Hematopoietic multipotent progenitor cell treated with erythropoietin and hydrocortisone succinate and interleukin-3 and kit ligand, for 8 days (in vitro differentiated cells): ENCODE data around the gene KIF6.
"Not testable (repeated sequence)": the region's sequence is repeated elsewhere in the genome, so short reads cannot be mapped to it uniquely, and the experiment has no call there.

Experiments used
- DNase-seq: peaks from one replicate; pipeline ENCODE4 v3.0.0-alpha.2; 2015

The KIF6 gene

DNA sequence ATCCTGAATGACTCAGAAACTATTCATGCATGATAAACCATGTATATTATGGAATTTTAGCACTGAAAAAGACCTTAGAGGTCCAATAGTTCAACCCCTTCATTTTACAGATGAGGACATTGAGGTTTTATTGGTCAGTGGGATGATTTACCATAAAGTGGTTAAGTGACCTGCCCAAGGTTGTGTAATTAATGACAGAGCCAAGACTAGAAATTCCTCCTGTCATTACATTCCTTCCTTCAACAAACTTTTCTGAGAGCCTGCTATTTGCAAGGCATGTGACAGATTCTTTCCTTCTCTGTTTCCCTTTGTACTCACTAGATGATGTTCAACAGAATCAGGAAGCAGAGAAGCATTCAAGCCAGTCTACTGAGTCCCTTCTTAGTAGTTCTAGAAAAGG lies 232.0 kb downstream of the KIF6 start:
- DNase-seq, result no peak

DNA sequence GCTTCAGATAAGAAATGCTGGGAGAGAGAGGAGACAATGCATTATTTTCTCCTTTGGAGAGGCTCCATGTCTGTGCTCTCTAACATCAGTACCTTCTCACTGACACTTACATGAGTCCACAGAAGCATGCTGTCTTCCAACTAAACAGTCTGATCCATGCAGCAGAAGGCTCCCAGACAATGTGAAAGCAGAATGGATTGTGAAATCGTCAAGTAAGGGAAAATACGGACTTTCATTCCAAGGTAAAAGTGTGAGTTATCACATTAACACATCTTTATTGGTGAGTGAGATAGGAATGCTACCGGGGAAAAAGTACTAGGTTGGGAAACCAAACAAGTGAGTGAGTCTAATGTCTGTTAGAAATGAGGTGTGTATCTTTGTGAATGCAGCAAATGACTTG lies 235.1 kb downstream of the KIF6 start:
- no peak for DNase-seq

DNA sequence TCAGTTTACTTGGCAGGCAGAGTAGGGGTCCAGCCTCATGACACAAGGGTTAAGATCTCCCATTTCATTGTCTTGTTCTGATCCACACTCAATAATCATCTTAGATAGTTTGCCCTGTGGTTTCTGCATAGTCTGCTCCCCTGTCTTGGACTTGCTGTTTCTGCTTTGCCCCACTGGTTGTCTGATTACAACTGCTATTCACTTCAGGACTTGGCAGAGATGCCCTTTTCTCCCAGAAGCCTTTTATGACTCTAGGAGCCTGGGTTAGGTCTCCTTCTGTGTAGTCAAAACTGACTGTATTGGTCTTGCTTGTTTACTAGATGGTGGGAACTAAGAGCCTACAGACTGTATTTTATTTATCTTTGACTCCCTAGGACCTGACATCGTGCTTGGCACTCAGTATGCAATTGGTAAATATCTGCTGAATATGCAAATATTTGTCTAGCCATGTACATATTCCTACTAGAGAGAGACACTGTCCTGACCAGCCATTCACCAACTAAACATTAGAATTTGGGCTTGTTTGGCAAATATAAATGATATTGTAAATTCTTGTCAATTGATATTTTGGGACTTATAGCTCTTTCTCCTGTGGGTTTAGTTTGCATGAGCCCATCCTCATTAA lies 236.8 kb downstream of the KIF6 start:
- no peak for DNase-seq

DNA sequence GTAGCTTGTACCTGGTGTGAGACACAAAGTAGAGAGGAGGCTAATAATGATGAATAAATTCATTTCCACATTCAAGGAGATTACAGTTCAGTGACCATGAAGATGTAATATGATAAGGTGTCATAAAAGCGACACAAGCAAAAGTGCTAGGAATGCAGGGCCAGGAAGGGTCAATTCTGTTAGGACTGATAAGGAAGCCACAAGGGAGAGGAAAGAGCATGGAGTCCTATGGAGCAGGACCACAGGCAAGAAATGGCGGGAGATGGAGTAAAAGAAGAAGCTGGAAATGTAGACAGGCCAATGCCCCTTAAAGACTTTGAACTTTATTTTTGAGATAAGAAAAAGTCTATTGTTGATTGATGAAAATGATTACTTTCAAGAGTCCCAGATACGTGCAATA lies 240.9 kb downstream of the KIF6 start:
- no peak for DNase-seq

DNA sequence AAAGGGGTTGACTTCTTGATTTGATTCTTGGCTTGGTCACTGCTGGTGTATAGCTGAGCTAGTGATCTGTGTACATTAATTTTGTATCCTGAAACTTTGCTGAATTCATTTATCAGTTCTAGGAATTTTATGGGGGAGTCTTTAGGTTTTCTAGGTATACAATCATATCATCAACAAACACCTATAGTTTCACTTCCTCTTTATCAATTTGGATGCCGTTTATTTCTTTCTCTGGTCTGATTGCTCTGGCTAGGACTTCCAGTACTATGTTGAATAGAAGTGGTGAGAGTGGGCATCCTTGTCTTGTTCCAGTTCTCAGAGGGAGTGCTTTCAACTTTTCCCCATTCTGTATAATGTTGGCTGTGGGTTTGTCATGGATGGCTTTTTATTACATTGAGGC lies 245.4 kb downstream of the KIF6 start:
- not testable (repeated sequence) for DNase-seq

DNA sequence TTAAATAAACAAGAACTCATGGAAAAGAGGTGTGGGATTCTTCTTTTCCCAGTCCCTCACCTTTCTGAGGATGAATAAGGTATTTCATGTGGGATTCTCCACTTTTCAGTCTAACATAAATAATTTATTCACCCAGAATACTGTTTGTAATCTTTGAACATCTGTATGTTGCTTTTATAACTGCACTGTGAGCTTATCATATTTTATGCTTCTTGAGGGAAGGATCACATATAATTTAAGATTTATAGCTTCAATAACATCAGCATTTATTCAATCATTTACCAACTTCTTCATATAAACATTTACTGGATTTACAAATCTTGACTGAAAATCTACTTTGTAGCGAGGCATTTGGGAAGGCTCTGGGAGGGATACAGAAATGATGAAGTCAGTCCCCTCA lies 248.5 kb downstream of the KIF6 start:
- DNase-seq, result no peak

DNA sequence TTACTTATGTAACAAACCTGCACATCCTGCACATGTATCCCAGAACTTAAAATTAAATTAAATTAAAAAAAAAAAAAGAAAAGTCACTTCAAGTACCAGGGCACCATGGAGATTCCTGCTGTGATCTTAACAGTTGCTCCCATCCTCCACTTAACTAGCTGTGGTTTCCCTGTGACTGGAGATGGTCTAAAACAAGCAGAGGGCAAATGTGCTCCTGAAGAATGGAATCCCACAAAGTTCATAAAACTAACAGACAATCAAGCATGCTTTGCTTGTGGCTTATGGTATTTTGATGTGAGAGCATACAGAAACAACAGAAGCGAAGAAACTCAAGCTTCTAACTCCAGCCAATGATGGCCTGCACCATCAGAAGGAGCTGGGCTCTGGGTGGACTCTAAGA lies 249.1 kb downstream of the KIF6 start:
- no peak for DNase-seq

DNA sequence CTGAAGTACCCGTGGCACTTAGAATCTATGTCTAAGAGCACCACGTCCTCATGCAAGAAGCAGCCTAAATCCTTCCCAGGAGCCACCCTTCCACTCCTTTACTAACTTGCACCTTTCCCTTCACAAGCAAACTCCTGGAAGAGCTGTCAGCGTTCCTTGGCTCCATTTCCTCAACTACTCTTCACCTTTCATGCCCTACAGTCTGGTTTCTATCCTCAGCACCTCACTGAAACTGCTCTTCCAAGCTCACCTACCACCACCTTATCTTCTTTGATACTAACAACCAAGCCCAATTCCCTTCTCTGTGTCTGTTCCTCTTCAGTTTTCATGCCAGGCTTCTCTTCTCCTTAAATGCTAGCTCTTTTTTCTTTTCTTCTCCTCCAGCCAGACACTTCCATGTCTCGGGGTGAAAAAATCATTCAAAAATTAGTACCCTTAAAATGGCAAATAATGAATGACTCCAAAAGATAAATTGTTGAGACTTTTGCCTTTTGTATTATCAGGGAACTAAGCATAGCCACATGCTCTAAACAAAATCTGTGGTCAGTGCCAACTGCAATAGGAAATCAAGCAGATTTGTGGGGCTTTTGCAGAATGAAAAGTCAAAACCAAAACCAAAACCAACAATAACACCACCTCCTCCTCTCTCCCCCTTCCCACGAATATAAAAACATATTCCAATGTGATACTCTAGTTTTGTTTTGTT lies 253.1 kb downstream of the KIF6 start:
- DNase-seq, result no peak

DNA sequence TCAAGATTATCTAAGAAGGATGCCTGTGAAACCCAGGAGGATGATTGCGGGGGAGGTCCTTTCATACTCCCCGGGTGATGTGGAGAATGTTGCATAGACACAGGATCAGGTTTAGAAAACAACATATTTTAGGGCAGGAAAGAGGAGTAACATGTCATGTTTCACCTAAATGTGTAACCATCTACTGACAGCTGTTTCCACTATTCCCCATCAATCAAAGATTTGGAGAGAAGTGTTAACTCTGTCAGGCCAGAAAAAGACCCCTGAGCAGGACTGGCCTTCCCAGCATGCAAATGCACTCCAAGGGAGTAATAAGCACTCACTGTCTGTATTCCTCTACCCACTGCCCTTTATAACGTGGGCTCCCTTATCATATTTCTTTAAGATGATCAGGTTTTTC lies 254.7 kb downstream of the KIF6 start:
- DNase-seq, result no peak

DNA sequence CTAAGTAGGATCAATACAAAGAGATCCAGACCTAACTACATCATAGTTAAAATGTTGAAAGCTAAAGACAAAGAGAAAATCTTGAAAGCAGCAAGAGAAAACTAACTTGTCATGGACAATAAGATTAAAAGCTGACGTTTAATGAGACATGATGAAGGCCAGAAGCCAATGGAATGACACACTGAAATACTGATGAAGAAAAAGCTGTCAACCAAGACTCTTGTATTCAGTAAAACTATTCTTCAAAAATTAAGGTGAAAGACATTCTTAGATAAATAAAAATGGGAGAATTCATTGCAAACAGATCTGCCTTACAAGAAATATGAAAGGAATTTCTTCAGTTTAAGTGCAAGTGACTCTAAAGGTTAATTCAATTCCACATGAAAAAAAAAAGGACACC lies 256.8 kb downstream of the KIF6 start:
- DNase-seq, result no peak

DNA sequence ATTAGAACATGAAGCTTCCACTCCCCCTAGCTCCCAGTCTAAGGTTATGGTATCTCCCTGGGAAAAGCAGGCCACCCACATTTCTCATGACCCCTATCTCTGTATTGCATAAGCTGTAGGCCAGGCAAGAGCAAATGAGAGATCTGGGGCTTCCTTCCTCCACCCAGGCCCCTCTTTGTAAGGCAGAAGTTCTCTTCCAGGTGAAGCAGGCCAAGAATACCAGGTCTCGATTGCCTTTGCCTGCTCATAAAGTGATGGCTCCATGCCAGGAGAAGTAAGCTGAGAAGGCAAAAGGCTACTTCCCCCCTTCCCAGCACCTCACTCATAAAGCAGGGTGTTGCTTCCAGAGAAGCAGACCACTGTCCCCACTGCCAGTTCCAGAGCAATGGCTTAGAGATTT lies 258.6 kb downstream of the KIF6 start:
- DNase-seq, result no peak

DNA sequence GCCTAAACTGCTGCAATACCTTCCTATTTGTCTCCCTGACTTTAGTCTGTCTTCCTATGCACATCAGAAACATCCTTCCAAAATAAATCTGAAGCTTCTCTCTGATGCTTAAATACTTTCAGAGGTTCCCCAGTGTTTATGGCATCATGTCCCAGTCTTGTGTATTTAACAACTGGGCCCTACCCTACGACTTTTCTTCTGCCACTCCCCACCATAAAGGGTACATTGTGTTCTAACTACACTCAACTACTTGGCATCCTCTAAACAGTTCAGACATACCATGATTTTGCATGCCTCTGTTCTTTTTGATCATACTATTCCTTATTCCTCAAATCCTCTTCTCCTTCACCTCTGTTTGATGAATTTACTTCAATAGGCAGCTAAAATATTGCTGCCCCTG lies 259.7 kb downstream of the KIF6 start:
- no peak for DNase-seq

DNA sequence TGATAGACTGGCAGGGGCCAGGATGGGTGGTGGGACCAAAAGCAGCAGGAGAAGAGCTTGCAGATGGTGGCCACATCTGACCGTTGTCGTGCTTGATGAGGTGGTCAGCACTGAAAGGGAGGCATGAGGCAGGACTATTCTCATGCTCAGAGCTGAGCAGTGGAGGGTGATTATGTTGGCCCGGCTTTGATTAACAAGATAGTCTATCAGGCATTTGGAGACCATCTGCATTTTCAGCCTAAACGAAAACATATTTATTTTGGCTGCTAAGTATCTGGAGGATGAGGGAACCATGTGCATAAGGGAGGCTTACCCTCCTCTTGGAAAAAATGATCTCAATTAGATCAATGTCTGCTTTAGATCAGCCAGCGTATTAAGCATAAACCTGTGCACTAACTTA lies 261.1 kb downstream of the KIF6 start:
- DNase-seq, result no peak

DNA sequence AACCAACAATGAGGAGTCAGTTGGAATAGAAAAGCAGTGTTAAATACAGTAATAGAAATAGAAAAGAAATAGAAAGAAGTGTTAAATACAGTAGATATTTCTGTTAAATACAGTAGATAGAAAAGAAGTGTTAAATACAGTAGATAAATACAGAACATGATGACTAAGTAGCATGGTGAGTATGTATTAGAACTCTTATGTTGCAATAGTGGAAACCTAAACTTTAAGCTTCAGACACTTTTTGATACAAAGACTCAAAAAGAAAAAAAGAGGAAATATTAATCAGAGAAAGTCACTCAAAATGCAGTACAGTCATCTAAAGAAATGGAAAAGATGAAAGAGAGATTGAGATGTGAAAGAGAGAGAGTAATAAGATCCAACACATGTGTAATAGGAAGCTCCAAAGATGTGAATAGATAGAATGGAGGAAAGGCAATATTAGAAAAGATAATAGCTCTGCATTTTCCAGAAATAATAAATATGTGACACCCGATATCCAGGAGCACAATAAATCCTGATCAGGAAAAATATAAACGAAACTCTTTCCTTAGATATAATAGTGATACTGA lies 271.2 kb downstream of the KIF6 start:
- no peak for DNase-seq

DNA sequence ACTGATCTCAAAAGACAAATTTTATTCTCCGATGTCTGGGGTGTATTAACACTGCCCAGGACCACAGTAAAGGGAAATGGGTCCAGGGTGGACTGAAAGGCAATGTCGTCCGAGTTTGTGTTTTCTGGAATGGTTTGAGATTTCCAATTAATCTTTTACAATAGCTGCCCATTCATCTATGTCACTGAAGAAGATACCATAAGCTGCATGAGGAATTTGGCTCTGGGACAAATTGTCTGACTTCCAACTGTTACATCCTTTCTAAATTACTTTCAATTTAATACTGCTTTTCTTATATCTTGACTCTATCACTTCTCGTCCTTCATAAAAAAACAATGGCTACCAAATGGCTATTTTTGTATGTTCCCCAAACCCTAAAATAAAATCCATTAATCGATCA lies 272.0 kb downstream of the KIF6 start:
- no peak for DNase-seq

DNA sequence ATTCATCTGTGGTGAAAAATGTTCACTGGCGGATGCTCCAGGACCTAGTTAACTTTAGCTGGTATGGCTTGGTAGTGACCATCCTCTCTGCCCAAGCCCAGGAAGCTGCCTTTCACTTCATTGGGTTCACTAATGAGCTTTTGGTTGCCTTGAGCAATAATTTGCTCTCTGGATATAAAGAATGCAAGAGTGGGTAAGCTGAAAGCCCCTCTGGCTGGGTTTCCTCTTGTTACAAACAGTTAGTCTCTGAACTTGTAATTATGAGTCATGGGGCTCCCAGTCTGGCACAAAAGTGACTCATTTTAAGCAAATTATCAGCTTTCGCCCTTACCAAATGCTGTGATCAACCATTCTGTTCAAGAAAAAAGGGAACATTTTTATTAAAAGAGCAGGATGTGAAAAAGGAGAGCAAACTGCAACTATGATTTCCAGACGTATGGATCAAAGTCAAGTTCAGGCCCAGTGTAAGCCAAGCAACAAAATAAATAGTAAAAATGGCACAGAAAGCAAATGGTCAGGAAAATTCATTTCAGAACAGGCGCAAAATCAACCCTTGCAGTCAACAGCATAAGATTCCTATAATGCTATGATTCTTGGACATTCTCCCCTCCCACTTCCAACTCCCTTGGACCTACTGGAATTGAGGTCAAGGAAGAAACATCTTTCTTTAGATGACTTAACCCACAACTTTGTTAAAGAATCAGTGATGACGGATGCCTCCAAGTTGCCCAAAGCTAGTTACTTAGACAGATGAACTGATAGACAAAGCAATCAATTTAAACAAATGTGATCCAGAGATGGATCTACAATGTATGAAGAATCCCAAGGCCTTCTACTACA lies 272.7 kb downstream of the KIF6 start:
- DNase-seq, result no peak

DNA sequence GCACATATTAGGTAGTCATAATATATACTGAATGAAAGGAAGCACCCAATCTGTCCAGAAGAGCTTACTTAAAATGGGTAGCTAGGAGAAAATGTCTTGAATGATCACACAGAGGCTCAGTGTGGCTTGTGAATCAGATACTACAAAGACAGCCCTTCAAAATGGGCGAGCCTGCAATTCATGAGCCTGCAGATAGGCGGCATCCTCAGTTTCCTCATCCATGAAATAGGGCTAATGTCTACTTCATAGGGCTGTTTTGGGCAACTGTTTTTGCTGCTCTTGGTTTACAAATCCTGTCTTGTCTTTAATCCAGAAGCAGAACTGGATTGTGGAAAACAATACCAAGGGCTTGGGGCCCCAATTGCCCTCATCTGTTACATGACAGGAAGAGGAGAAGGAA lies 273.4 kb downstream of the KIF6 start:
- peak; percentile 16 for DNase-seq

DNA sequence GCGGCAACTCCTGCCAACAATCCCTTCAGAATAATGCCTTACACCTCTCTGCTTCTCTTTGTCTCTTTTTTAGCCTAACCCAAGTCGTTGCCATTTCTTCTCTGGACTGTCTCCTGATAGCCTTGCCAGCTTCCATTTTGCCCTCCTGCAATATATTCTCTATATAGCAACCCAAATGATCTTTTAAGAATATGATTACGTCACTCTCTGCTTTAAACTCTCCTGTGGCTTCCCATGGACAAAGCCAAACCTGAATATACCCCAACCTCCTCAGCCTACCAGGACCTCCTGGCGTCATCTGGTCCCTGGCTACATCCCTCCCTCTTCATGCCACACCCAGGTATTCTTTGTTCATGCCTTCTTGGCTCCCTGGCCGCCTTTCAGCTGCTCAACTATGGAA lies 276.2 kb downstream of the KIF6 start:
- DNase-seq, result no peak

DNA sequence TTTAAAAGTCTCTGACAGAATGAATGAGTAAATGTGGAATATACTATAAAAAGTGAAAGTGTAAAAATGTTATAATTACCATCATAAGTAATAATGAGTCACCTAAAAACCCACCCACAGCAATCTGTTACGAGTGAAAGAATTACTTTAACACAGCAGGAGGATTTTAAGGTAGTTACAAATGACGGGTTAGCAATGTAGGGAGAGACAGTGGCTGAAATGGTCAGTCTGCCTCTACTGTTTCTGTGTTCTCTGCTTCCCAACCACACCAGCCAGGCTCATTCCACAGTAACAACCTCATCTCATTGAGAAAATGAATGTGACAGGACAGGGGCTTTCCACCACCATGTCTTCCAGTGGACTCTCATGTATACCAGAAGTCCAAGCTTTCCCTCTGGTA lies 278.3 kb downstream of the KIF6 start:
- no peak for DNase-seq

DNA sequence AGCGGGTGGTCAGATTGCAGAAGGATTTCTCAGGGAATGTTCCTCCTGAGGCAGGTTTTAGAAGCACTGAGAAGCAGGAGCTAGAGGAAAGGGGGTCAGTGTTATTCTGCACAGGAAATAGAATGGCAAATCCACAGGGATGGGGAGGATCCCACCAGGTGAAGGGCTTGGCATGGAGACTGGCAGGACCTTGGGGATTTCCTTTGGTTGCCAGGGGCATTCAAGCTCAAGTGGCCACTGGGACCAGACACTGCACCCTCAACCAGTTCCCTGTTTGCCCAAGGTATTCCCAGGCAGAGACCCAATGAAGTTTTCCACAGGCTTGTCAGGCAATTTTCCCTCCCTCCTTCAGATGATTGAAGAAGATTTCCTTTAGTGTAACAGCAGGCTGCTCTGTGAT lies 279.5 kb downstream of the KIF6 start:
- DNase-seq, result no peak

DNA sequence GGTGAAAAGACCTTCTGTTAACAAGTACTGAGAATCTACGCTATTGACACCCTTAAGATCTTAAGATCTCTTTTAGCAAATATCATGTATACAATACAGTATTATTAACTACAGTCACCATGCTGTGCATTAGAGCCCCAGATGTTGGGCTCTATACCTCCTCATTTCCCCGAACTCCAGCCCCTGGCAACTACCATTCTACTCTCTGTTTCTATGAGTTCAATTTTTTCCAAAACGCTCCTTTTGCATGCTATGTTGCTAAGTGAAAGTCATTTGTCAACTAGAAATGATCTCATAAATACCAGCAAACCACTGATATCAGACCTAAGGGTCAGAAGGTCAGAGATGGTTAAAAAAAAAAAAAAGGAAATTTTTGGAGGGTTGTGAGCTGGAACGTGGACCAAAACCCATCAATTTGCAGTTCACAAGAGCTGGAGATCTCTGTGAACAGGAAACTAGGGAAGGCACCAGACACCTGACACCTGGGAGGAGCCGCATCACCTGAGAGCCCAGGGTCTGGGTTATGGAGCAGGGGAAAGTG lies 280.7 kb downstream of the KIF6 start:
- DNase-seq, result no peak

DNA sequence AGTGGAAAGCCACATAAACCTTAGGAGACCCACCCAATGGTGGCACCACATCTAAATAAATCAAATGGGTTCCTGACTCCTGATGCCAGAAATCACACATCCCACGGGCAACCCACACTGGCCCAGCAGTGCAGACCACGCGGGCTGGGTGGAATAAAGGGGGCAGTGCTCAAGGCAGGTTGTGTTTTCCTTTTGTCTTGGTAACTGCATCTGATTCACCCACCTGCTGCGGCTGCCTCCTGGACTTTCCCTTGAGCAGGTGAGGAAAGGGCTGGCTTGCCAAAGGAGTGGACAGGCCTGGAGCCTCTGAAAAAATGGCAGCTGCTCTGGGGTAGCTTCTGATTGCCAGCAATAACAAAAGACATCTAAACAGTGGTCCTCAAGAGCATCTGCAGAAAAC lies 283.2 kb downstream of the KIF6 start:
- no peak for DNase-seq

DNA sequence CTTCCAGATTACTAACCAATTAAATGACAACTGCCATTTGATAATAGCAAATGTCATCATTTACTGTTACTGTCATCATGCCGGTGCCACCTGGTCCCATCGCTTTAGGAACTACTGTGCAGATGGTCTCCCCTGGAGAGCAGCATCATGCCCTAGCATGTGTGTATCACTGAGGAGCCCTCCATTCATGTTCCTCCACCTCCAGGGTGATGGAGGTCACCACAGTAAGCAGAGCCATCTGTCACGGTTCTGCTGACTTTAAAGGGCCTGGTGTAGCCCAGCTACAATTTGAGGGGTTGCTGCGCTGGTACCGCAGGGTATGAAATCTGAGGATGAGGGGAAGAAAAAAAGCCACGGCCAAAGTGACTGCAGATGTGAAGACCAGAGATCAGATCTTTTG lies 283.9 kb downstream of the KIF6 start:
- no peak for DNase-seq

DNA sequence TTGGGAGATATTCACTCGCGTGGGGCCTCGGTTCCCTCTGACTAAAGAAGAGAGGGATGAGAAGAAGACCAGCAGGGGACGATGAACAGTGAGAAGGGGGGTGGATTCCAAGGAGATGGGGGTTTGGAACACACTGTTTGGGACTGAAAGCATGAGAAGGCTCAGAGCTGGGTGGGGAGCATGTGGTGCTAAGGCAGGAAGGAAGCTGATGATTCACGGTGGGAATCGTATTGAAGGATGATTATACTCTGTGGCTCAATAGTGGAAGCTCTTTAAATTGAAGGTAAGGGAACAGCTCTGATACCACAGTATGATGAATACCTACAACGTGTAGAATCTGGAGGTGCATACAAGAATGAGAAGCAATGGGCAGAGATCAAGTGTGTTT lies 285.2 kb downstream of the KIF6 start:
- DNase-seq, result no peak
